ENCODE results near the gene ACSM2A.
"Not testable (repeated sequence)": the region's sequence is repeated elsewhere in the genome, so short reads cannot be mapped to it uniquely, and the experiment has no call there.

ACSM2A gene

DNA sequence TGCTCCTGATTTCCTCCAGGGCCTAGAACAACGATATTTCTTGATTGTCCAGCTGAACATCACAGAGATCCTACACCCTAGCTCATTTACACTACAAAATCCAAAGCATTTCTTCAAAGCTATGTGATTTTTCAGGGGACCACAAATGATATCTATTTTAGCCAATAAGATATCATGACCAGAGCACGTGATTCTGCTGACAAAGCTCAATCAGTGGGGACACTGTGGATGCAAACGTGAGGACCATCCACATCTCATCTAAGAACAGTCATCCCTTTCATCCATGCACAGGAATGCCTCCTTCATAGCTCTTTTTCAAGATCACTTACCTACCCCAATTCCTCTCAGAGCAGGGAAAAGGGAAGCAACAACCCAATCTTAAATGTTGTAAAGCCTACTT lies 67.9 kb downstream of the ACSM2A start:
- TF ChIP-seq, protein P1, sequence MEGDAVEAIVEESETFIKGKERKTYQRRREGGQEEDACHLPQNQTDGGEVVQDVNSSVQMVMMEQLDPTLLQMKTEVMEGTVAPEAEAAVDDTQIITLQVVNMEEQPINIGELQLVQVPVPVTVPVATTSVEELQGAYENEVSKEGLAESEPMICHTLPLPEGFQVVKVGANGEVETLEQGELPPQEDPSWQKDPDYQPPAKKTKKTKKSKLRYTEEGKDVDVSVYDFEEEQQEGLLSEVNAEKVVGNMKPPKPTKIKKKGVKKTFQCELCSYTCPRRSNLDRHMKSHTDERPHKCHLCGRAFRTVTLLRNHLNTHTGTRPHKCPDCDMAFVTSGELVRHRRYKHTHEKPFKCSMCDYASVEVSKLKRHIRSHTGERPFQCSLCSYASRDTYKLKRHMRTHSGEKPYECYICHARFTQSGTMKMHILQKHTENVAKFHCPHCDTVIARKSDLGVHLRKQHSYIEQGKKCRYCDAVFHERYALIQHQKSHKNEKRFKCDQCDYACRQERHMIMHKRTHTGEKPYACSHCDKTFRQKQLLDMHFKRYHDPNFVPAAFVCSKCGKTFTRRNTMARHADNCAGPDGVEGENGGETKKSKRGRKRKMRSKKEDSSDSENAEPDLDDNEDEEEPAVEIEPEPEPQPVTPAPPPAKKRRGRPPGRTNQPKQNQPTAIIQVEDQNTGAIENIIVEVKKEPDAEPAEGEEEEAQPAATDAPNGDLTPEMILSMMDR (IDR thresholded peaks at IDR 0.05; ENCODE audit: control extremely low read depth, extremely low read depth, low read depth, missing control alignments), result no peak
- ChIA-PET POLR2A (no interaction called here), CTCF (interaction anchor here (1.2 kb wide), 1 partner anchor 38 kb away, joined by 3 read pairs; no protein-coding TSS in a partner anchor)
- DNase-seq (ENCODE audit: extremely low spot score), result no peak

DNA sequence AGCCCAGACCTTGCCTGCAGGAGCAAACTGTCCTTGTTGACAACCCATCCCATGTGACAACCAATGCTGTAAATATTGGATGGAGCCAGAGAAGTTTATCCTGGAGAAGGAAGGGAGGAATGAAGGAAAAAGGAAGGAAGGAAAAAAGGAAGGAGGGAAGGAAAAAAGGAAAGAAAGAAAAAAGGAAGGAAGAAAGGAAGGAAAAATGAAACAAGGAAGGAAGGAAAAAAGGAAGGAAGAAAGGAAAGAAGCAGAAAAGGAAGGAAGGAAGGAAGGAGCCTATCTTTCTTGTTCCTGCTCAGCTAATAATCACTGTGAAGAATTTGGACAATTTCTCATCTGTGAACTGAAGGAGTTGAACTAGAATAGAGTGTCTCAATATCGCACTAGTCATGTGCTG lies 68.8 kb downstream of the ACSM2A start:
- POLR2A ChIA-PET, result no interaction called here

DNA sequence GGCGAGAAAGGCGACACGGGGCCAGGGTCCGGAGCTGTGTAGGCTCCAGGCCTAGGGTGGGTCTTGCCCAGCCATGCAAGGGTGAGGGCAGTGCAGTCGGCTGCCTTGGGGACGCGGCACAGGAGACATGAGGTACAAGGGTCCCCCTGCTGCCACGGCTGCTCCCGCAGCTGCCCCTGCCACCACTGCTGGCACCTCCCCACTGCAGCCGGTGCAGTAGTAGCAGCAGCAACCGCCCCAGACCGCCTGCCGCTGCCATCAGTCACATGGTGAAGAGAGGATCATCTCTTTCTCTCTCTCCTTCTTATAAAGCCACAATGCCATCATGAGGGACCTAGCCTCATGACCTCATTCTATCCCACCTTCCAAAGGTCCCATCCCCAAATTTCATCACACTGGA lies 80.5 kb downstream of the ACSM2A start:
- DNase-seq (ENCODE audit: extremely low spot score); CTCF ChIA-PET; POLR2A ChIA-PET: not testable (repeated sequence)

More for the DNA sequence above, 68.8 kb downstream of the ACSM2A start:
- TF ChIP-seq, protein P1 (IDR thresholded peaks at IDR 0.05; ENCODE audit: control extremely low read depth, extremely low read depth, low read depth, missing control alignments), result no peak
- no peak for DNase-seq (ENCODE audit: extremely low spot score)
- CTCF ChIA-PET, result no interaction called here

DNA sequence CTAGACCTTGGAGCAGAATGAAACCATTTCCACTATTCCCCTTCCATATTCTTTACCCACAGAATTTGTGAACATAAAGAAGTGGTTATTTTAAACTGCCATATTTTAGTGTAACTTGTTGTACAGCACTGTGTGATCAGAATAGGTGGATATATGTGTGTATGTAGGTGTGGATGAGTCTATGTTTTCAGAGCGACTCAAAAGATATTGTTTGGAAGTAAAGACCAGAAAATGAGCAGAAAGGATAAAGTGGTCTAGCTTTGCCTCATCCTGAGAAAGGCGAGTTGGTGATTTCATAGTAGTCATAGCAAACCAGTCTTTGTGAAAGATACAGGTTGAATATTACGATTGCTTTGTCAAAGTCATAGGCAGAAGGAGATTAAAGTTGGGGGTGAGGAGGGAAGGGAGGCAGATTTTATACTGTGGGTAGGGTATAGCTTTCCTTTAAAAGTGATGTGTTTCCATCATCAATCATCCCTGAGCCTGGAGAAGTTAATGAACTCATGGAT lies 81.0 kb downstream of the ACSM2A start:
- POLR2A ChIA-PET; DNase-seq (ENCODE audit: extremely low spot score); CTCF ChIA-PET: not testable (repeated sequence)

DNA sequence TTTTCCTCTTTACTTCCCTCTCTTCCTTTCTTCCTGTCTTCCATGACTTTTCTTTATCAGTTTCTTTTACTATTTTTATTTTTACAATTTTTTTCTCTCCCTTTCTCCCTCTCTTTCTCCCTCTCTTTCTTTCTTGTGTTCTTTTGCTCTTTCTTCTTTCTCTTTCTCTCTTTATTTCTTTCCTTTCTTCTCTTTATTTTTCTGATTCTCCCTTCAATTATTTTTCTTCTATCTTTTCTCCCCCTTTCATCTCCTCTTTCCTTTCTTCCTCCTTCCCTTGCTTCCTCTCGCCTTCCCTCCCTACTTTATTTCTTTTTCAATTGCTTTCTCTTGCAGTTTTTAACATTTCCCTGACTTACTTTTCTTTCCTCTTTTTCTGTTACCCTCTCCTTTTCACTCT lies 85.3 kb downstream of the ACSM2A start:
- CTCF ChIA-PET; DNase-seq (ENCODE audit: extremely low spot score); POLR2A ChIA-PET: not testable (repeated sequence)

All from GM10248 (cell line).